ENCODE data around the gene ITGA3.

- no peak for TF ChIP-seq POLR2A (IDR thresholded peaks at IDR 0.05; ENCODE audit: low read length)
- no peak for TF ChIP-seq GATA1 (IDR thresholded peaks at IDR 0.05; ENCODE audit: low read depth, low read length)
These were observed 27.2 kb upstream of the ITGA3 start for GRCh38 chr17:50028736-50029120.

Data from erythroblast (primary cell).